Neural crest cell (in vitro differentiated cells): ENCODE results near the gene PARVG. TPM values are rescaled to one million over a fixed set of nuclear protein-coding genes. Genes with fewer than 3 reads are reported as not detected.
A peak's percentile ranks its signal among the peaks of the same experiment; 100 is the strongest.

Experiments
- DNase-seq: peaks from one replicate; pipeline ENCODE4 v3.0.0; 2021; ENCODE audit warnings: low read depth, mixed read lengths, low spot score
- H3K27ac Mint-ChIP-seq: one replicate; pipeline ENCODE4 v1.8.0; 2021; ENCODE audit warnings: mild to moderate bottlenecking, mixed read lengths; ENCODE audit not compliant: unreplicated experiment
- H3K27me3 Mint-ChIP-seq: 2 replicates; pipeline ENCODE4 v1.8.0; 2021; ENCODE audit warnings: low read depth, mild to moderate bottlenecking, mixed read lengths
- H3K36me3 Mint-ChIP-seq: 2 replicates; pipeline ENCODE4 v1.8.0; 2021; ENCODE audit warnings: low read depth, mild to moderate bottlenecking, mixed read lengths
- H3K4me1 Mint-ChIP-seq: 2 replicates; pipeline ENCODE4 v1.8.0; 2021; ENCODE audit warnings: mixed read lengths
- H3K4me3 Mint-ChIP-seq: one replicate; pipeline ENCODE4 v1.8.0; 2021; ENCODE audit warnings: mild to moderate bottlenecking, mixed read lengths
- H3K9me3 Mint-ChIP-seq: 2 replicates; pipeline ENCODE4 v1.8.0; 2021; ENCODE audit warnings: mixed read lengths
- CTCF ChIP-seq: fragments of 200-600 bp; sonication (generic); conservative IDR thresholded peaks from 2 replicates; pipeline ENCODE4 v1.5.0; 2021; ENCODE audit warnings: antibody characterized with exemption, mild to moderate bottlenecking
- total RNA-seq: library from RNA; stranded (reverse); gene quantifications from 2 replicates; pipeline ENCODE4 v1.2.1, GENCODE V29; 2021

PARVG gene
- total RNA-seq, 1 donor from 2014 or later, result 0.14 TPM

GRCh38 chr22:44159811-44160210 lies 20.9 kb upstream of the PARVG start:
- Mint-ChIP-seq H3K4me3 (no peak overlapping the region), H3K9me3 (no peaks in the 10 kb centered on the region), H3K4me1 (peaks cover 8% of the 10 kb centered on the region), H3K27ac (peak overlapping the region; percentile 31), H3K27me3 (no peaks in the 10 kb centered on the region), H3K36me3 (no peaks in the 10 kb centered on the region)
- no peak for TF ChIP-seq CTCF
- no peak for DNase-seq

- no peak for TF ChIP-seq CTCF
- DNase-seq, result no peak
- no peak overlapping the region for H3K27ac Mint-ChIP-seq
- H3K9me3 Mint-ChIP-seq, result no peaks in the 10 kb centered on the region
- H3K36me3 Mint-ChIP-seq, result no peaks in the 10 kb centered on the region
- H3K4me1 Mint-ChIP-seq, result peaks cover 8% of the 10 kb centered on the region
- H3K27me3 Mint-ChIP-seq, result no peaks in the 10 kb centered on the region
- H3K4me3 Mint-ChIP-seq, result no peak overlapping the region
Measured at GRCh38 chr22:44160421-44160820, 20.3 kb upstream of the PARVG start.

GRCh38 chr22:44161673-44162072 lies 19.1 kb upstream of the PARVG start:
- H3K4me1 Mint-ChIP-seq, result peaks cover 8% of the 10 kb centered on the region
- H3K9me3 Mint-ChIP-seq, result no peaks in the 10 kb centered on the region
- H3K27ac Mint-ChIP-seq, result no peak overlapping the region
- H3K4me3 Mint-ChIP-seq, result no peak overlapping the region
- H3K27me3 Mint-ChIP-seq, result no peaks in the 10 kb centered on the region
- no peaks in the 10 kb centered on the region for H3K36me3 Mint-ChIP-seq
- TF ChIP-seq CTCF, result no peak
- no peak for DNase-seq

GRCh38 chr22:44162960-44163359 lies 17.8 kb upstream of the PARVG start:
- no peaks in the 10 kb centered on the region for H3K36me3 Mint-ChIP-seq
- no peaks in the 10 kb centered on the region for H3K27me3 Mint-ChIP-seq
- DNase-seq, result no peak
- H3K4me1 Mint-ChIP-seq, result peaks cover 8% of the 10 kb centered on the region
- no peak overlapping the region for H3K4me3 Mint-ChIP-seq
- no peak for TF ChIP-seq CTCF
- H3K9me3 Mint-ChIP-seq, result no peaks in the 10 kb centered on the region
- H3K27ac Mint-ChIP-seq, result no peak overlapping the region

GRCh38 chr22:44163536-44163935 lies 17.2 kb upstream of the PARVG start:
- H3K4me1 Mint-ChIP-seq, result peaks cover 5% of the 10 kb centered on the region
- no peaks in the 10 kb centered on the region for H3K9me3 Mint-ChIP-seq
- TF ChIP-seq CTCF, result no peak
- no peak for DNase-seq
- H3K27me3 Mint-ChIP-seq, result no peaks in the 10 kb centered on the region
- H3K4me3 Mint-ChIP-seq, result no peak overlapping the region
- no peaks in the 10 kb centered on the region for H3K36me3 Mint-ChIP-seq
- H3K27ac Mint-ChIP-seq, result no peak overlapping the region

- no peaks in the 10 kb centered on the region for H3K9me3 Mint-ChIP-seq
- no peak overlapping the region for H3K4me3 Mint-ChIP-seq
- H3K27me3 Mint-ChIP-seq, result no peaks in the 10 kb centered on the region
- TF ChIP-seq CTCF, result no peak
- peaks cover under 1% of the 10 kb centered on the region for H3K4me1 Mint-ChIP-seq
- no peak for DNase-seq
- H3K36me3 Mint-ChIP-seq, result no peaks in the 10 kb centered on the region
- H3K27ac Mint-ChIP-seq, result no peak overlapping the region
Measured at GRCh38 chr22:44164031-44164430, 16.7 kb upstream of the PARVG start.
